Muscle layer of colon (tissue), 2 donors: Measurements from ENCODE around the gene RPRD1B.

Experiments
- H3K27ac ChIP-seq: one replicate; pipeline ENCODE4 v1.7.0; 2013; ENCODE audit warnings: low read depth, mild to moderate bottlenecking, low read length, moderate library complexity
- H3K27me3 ChIP-seq, 2 donors: one replicate each; pipeline ENCODE4 v1.7.0; 2013; ENCODE audit warnings: low read length in 2 of 2, mild to moderate bottlenecking in 2 of 2; ENCODE audit not compliant: insufficient read depth in 2 of 2, control insufficient read depth in 1 of 2
- H3K36me3 ChIP-seq: one replicate; pipeline ENCODE4 v1.7.0; 2013; ENCODE audit warnings: mild to moderate bottlenecking, low read length; ENCODE audit not compliant: insufficient read depth
- H3K4me1 ChIP-seq: one replicate; pipeline ENCODE4 v1.7.0; 2013; ENCODE audit warnings: mild to moderate bottlenecking, low read length; ENCODE audit not compliant: insufficient read depth
- H3K4me3 ChIP-seq, 2 donors: one replicate each; pipeline ENCODE4 v1.7.0; 2013; ENCODE audit warnings: low read length in 2 of 2, low read depth in 1 of 2, mild to moderate bottlenecking in 1 of 2, moderate library complexity in 1 of 2
- H3K9ac ChIP-seq: one replicate; pipeline ENCODE4 v1.7.0; 2013; ENCODE audit warnings: low read length
- H3K9me3 ChIP-seq: one replicate; pipeline ENCODE4 v1.7.0; 2013; ENCODE audit warnings: mild to moderate bottlenecking, low read length
- donor health status: abdominal sarcoma.
- donor health status: Adenocarcinoma of cecum.

The RPRD1B gene

DNA sequence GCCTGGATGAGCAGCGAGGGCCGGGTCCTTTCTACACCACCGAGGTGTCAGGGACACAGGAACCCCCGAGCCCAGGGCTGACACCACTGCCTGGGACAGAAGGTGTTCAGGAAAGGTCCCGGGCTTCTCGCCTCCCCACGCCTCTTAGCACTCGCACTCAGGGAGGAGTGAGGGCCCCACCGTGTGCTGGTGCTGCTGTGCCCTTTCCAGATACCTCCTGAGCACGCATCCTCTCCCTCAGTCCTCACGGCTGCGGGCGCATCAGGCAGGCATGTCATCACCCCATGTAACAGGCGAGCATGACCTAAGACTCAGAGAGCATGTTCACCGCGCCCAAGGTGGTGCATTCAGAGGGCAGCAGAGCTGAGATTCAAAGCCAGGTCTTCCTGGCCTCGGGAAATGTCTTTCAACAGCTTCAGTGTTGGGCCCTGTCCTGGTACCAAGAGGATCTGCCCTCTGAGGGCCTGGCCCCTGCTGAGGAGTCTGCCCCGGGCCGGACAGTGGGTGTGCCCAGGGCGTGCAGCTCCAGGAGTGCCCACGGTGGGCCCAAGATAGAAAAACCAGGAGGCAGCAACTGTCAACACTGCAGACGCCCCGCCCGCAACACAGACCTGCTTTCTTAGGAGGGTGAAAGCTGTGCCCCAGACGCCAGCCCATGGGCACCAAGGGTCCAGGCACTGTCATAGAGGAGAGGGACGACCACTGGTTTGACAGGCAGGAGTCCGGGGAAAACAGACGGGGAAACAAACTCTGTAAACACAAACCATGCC is 102.3 kb downstream of the RPRD1B start:
- H3K27ac ChIP-seq = no peak overlapping the region
- no peak overlapping the region for H3K4me3 ChIP-seq
- H3K4me1 ChIP-seq = no peaks in the 10 kb centered on the region
- H3K9me3 ChIP-seq = no peaks in the 10 kb centered on the region
- H3K9ac ChIP-seq = no peak overlapping the region
- no peaks in the 10 kb centered on the region for H3K27me3 ChIP-seq
- peaks cover 31% of the 10 kb centered on the region for H3K36me3 ChIP-seq

DNA sequence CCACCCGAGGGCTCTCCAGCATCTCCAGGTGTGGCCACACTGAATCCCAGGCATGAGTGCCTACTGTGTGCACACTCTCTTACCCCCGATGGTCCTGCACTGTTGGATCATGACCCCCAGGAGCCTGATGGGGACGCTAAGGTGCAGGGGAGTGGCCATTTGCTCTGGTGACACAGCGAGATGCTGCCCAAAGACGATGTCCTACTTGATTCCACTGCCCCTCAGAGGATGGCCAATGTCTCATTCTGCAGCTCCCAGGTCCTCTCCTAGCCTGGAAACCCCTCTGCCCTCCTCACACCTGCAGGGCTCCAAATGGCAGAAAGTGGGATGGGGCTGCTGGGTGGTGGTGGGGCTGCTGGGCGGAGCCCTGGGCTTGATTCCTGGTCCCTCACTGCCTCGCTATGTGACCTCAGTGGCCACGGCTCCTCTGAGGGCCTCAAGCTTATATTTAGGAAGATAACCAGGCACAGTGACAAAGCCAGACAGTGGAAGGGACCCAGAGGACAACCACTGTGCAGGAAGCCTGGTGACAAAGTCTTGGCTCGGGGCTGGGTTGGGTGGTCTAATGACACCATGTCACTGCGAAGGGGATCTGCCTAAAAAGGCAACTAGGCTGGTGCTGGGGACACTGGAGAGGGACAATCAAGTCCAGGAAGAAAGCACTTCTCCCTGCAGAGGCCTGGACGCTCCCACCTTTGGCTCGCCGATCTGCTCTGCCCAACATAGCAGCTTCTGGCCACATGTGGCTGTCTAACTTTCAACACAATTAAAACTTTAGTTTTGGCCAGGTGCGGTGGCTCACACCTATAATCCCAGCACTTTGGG is 103.1 kb downstream of the RPRD1B start:
- no peak overlapping the region for H3K4me3 ChIP-seq
- no peak overlapping the region for H3K27ac ChIP-seq
- no peak overlapping the region for H3K9ac ChIP-seq
- no peaks in the 10 kb centered on the region for H3K9me3 ChIP-seq
- H3K36me3 ChIP-seq = peaks cover 31% of the 10 kb centered on the region
- H3K4me1 ChIP-seq = no peaks in the 10 kb centered on the region
- H3K27me3 ChIP-seq = no peaks in the 10 kb centered on the region

DNA sequence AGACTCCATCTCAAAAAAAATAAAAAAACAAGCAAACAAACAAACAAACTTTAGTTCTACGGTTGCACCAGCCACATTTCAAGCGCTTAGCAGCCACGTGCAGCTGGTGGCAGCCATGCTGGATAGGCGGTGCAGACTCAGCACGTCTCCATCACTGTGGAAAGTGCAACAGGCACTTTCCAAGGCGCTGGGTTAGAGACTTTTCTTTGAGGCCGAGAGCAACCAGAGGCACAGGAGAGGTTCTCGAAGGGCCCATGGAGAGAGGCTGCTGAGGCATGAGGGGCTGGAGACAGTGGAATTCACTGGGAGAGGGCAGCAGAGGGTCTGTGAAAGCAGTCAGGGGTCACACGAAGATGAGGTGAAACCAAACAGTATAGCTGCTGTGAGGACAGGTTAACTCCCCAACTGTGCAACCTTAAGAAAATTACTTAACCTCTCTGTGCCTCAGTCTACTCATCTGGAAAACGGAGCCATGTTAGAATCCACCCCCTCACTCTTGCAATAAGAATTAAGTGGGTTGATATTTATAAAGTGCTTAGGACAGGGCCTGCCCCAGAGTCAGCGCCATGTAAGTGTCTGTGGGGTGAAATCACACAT is 104.0 kb downstream of the RPRD1B start:
- no peak overlapping the region for H3K27ac ChIP-seq
- peaks cover 31% of the 10 kb centered on the region for H3K36me3 ChIP-seq

DNA sequence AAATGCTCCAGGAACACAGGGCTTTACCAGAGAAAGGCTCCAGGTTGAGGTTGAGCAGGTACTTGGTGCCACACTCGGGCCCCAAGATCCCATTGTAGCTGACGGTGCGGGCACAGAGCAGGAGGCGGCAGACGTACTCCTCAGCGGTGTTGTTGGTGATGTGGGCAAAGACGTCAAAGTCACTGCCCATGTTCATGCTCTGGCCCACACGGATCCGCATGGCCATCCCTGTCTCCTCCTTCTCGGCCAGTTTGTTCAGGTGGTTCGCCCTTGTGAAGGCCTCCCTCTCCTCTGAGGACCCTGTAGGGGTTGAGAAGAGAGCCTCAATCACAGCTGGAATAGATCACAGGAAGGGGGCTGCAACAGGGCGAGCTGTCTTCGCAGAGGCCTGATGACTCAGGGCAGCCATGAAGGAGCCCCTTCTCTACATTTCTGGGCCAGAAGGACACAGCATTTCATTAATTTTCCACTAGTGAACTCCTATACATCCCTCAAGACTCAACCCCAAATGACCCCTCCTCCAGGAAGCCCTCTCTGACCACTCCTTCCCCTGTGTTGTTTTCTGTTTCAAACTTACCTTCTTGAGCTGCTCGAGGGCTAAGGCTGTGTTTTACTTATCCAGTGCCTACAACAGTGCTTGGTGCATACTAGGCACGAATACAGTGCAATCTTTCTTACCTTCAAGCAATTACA is 104.7 kb downstream of the RPRD1B start:
- Histone ChIP-seq H3K4me3 (no peak overlapping the region), H3K4me1 (peaks cover 1% of the 10 kb centered on the region), H3K9ac (no peak overlapping the region), H3K9me3 (no peaks in the 10 kb centered on the region), H3K27ac (no peak overlapping the region), H3K27me3 (no peaks in the 10 kb centered on the region), H3K36me3 (peaks cover 31% of the 10 kb centered on the region)

More for the DNA sequence above, 104.0 kb downstream of the RPRD1B start:
- H3K27me3 ChIP-seq = no peaks in the 10 kb centered on the region
- H3K9ac ChIP-seq = no peak overlapping the region
- no peaks in the 10 kb centered on the region for H3K9me3 ChIP-seq
- no peaks in the 10 kb centered on the region for H3K4me1 ChIP-seq
- H3K4me3 ChIP-seq = no peak overlapping the region

DNA sequence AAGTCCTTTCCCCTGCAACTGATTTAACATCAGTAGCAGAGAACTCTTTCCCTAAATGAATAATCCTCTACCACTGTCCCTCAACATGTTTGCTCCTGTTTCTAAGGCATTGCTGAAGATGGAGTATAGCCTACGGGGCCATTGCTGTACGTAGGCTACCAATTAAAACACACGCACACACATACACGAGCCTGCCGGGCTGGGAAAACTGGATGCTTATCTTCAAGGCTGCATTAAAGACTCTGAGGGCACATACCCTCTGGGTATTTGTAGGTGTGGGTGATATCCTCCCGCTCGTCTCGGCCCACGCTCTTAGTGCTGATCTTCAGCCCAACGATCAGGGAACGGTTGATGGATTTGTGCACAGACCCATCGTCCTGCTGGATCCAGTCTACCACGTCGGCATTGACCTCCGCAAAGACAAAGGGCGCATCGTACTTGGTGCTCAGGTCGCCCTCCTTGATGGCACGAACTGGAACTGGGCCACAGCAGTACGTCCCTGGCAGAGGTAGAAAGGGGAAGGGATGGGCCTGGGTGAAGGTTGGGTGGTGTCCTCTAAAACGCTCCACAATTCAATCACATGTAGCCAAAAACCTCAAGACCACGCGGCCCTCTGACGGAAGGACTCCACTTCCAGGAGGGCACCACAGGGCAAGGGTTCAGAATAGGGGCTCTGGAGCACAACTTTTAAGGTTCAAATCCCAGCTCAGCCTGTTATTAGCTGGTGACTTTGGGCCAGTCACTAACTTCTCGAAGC is 105.8 kb downstream of the RPRD1B start:
- Histone ChIP-seq H3K36me3 (peaks cover 31% of the 10 kb centered on the region), H3K4me3 (no peak overlapping the region), H3K27ac (no peak overlapping the region)

DNA sequence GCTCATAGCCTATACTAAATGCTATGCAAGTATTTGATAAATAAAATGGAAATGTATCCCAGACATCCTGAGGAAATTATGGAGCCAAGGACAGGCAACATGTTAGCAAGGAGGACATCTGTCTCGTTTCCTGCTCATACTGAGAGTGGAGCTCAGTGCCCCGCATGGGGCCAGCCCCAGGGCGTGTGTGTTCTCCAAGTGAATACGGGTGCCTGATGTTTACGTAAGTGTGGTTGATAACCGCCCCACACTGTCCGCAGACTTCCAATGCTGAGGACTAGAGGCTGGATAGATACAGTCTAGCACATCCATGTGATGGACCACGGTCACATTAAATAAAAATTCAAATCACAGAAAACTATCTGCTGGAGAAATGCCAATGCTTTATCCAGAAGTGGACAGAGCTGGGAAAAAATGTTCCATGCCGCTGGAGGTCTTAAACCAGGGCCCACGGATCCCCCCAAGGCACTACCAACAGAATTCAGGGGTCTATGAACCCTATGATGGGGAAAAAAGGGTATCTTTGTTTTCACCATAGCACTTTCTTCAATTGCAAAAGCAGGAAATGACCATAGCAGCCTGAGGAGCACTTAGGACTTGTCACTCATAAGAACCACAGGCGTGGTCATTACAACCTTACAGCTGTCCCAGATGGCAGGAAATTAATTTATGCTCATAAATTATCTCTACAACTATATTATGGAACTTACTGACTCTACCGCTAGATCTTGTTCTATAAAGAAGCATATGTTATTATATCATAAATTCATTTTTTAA is 106.6 kb downstream of the RPRD1B start:
- H3K4me3 ChIP-seq = no peak overlapping the region
- H3K36me3 ChIP-seq = peaks cover 31% of the 10 kb centered on the region
- H3K9ac ChIP-seq = no peak overlapping the region
- no peak overlapping the region for H3K27ac ChIP-seq
- peaks cover 20% of the 10 kb centered on the region for H3K4me1 ChIP-seq
- H3K27me3 ChIP-seq = no peaks in the 10 kb centered on the region
- H3K9me3 ChIP-seq = no peaks in the 10 kb centered on the region

More for the DNA sequence above, 105.8 kb downstream of the RPRD1B start:
- Histone ChIP-seq H3K9ac (no peak overlapping the region), H3K4me1 (peaks cover 12% of the 10 kb centered on the region), H3K9me3 (no peaks in the 10 kb centered on the region), H3K27me3 (no peaks in the 10 kb centered on the region)

DNA sequence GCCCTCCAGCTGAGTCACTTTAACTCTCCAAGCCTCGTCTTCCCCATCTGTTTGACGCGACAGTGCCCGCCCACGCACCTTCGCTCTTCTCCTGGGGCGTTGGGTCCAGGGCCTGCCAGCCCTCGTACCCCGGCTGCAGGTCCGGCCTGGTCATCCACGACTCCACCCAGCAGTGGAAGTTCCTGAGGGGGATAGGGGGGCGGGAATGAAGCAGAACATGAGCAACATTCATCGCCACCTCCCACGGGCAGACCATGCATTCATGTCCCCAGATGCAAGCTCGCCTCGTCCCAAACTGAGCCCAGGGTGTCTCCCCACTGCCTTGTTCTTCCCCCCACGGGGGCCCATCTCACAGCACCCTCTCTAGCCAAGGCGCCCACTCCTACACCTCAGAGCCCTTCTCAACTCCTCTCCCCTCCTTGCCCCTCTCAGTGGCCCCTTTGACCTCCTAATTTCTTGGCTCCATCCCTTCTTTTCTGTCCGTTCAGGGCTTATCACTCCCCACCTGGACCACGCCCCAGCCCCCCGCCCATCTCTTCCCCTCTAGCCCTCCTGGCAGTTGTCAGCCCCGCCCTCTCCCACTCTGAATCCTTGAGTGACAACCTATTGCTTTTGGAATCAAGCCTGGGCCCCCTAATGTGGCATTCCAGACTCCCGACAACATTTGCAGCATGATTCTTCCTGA is 107.8 kb downstream of the RPRD1B start:
- Histone ChIP-seq H3K9me3 (no peaks in the 10 kb centered on the region), H3K36me3 (peaks cover 36% of the 10 kb centered on the region), H3K4me1 (peaks cover 24% of the 10 kb centered on the region), H3K9ac (no peak overlapping the region), H3K27me3 (no peaks in the 10 kb centered on the region), H3K27ac (no peak overlapping the region), H3K4me3 (no peak overlapping the region)
